B cell (primary cell): Measurements from ENCODE around the gene ZBED5. TPM values are rescaled to one million over a fixed set of nuclear protein-coding genes. Genes with fewer than 3 reads are reported as not detected.
"Not testable (repeated sequence)": the region's sequence is repeated elsewhere in the genome, so short reads cannot be mapped to it uniquely, and the experiment has no call there.

Source experiments
- ATAC-seq: fragments of 200-7000 bp; cut with Tn5 transposase; one replicate; pipeline ENCODE4 v1.10.0; 2021; ENCODE audit warnings: low read depth, mild to moderate bottlenecking, moderate number of reproducible peaks, moderate library complexity
- CTCF ChIA-PET: fragments of 350-600 bp; sonication (Branson Sonifier 250); formaldehyde crosslinking; loops from one replicate; lab custom pipeline; 2021; ENCODE audit warnings: antibody characterized with exemption, inconsistent platforms; lab: Charles Lee
- POLR2A ChIA-PET: fragments of 350-600 bp; sonication (Branson Sonifier 250); formaldehyde crosslinking; loops from one replicate; lab custom pipeline; 2021; ENCODE audit warnings: antibody characterized with exemption; lab: Charles Lee
- DNase-seq: peaks from one replicate; pipeline ENCODE4 v3.0.0; 2013
- H2AFZ ChIP-seq: 2 replicates; pipeline ENCODE4 v1.6.1; 2012; ENCODE audit warnings: mild to moderate bottlenecking, low read depth, low read length; ENCODE audit not compliant: insufficient read depth, poor library complexity, severe bottlenecking
- H3K27ac ChIP-seq, 2 donors: 1 replicate in 1 of 2; 2 replicates in 1 of 2; pipeline ENCODE4 v1.5.1; 2012 to 2013; ENCODE audit warnings: low read length in 2 of 2, mild to moderate bottlenecking in 2 of 2, moderate library complexity in 1 of 2
- H3K27me3 ChIP-seq, 4 experiments: fragments of 200-600 bp in 1 of 4; sonication (generic) in 1 of 4; replicated peaks in 1 of 4; 1 replicate in 2 of 4; 2 replicates in 2 of 4; pipeline versions ENCODE4 v1.6.1 to v1.7.0; 2013 to 2016; ENCODE audit warnings: low read length in 3 of 4, mild to moderate bottlenecking in 2 of 4, mixed read lengths in 1 of 4, moderate library complexity in 1 of 4; ENCODE audit not compliant: insufficient read depth in 4 of 4, control insufficient read depth in 3 of 4; ENCODE audit errors: control extremely low read depth in 1 of 4
- H3K36me3 ChIP-seq, 2 experiments: replicated peaks in 1 of 2; 1 replicate in 1 of 2; 2 replicates in 1 of 2; pipeline versions ENCODE4 v1.6.1 to v1.7.1; 2013; ENCODE audit warnings: low read length in 1 of 2; ENCODE audit not compliant: insufficient read depth in 2 of 2, control insufficient read depth in 1 of 2; ENCODE audit errors: control extremely low read depth in 1 of 2, extremely low read depth in 1 of 2
- H3K4me1 ChIP-seq, 2 donors: fragments of 200-600 bp in 1 of 2; sonication (generic) in 1 of 2; 1 replicate in 1 of 2; 2 replicates in 1 of 2; pipeline versions ENCODE4 v1.5.1 to v1.6.1; 2013 to 2017; ENCODE audit warnings: low read length in 2 of 2; ENCODE audit not compliant: control insufficient read depth in 2 of 2, insufficient read depth in 2 of 2
- H3K4me2 ChIP-seq: replicated peaks from 2 replicates; pipeline ENCODE3; 2012; ENCODE audit warnings: mild to moderate bottlenecking, low read depth, low read length; ENCODE audit not compliant: poor library complexity, severe bottlenecking
- H3K4me3 ChIP-seq, 5 experiments: fragments of 200-600 bp in 1 of 5; sonication (generic) in 1 of 5; 1 replicate in 3 of 5; 2 replicates in 2 of 5; pipeline versions ENCODE4 v1.5.1 to v1.7.0; 2011 to 2016; ENCODE audit warnings: low read length in 4 of 5, mild to moderate bottlenecking in 4 of 5, low read depth in 2 of 5, control low read depth in 1 of 5, moderate library complexity in 1 of 5; ENCODE audit not compliant: insufficient read depth in 1 of 5; ENCODE audit errors: control extremely low read depth in 1 of 5, extremely low read depth in 1 of 5
- H3K79me2 ChIP-seq: fragments of 200-600 bp; sonication (generic); one replicate; pipeline ENCODE4 v1.6.0; 2016; ENCODE audit warnings: low read length; ENCODE audit not compliant: control insufficient read depth, insufficient read depth
- H3K9ac ChIP-seq: fragments of 200-600 bp; sonication (generic); 2 replicates; pipeline ENCODE4 v1.6.1; 2017; ENCODE audit warnings: mild to moderate bottlenecking, low read length, moderate library complexity
- H3K9me3 ChIP-seq, 3 donors: one replicate each; pipeline versions ENCODE4 v1.6.1 to v1.7.1; 2013; ENCODE audit warnings: low read length in 2 of 3; ENCODE audit not compliant: control insufficient read depth in 2 of 3, insufficient read depth in 1 of 3; ENCODE audit errors: control extremely low read depth in 1 of 3
- H4K20me1 ChIP-seq: 2 replicates; pipeline ENCODE4 v1.6.0; 2012; ENCODE audit warnings: mild to moderate bottlenecking, low read length; ENCODE audit not compliant: insufficient read depth, control insufficient read depth, poor library complexity, severe bottlenecking
- H3K27ac Mint-ChIP-seq: one replicate; pipeline ENCODE4 v1.8.0; 2021; ENCODE audit warnings: mixed read lengths
- H3K27me3 Mint-ChIP-seq: one replicate; pipeline ENCODE4 v1.8.0; 2021; ENCODE audit warnings: mixed read lengths
- H3K4me1 Mint-ChIP-seq: one replicate; pipeline ENCODE4 v1.8.0; 2021; ENCODE audit warnings: mixed read lengths
- H3K4me3 Mint-ChIP-seq: one replicate; pipeline ENCODE4 v1.8.0; 2021; ENCODE audit warnings: mixed read lengths
- H3K9me3 Mint-ChIP-seq: one replicate; pipeline ENCODE4 v1.8.0; 2022; ENCODE audit warnings: mixed read lengths; ENCODE audit not compliant: insufficient read depth
- EZH2 ChIP-seq: IDR thresholded peaks from 2 replicates; pipeline ENCODE4 v1.6.1; 2012; ENCODE audit warnings: borderline replicate concordance, low read depth, mild to moderate bottlenecking, moderate library complexity, low read length; ENCODE audit not compliant: insufficient read depth, poor library complexity, severe bottlenecking
- whole genome bisulfite sequencing: methylation state at CpG from one replicate; pipeline ENCODE4 v1.1.5; 2013; ENCODE audit warnings: missing lambda C conversion rate; ENCODE audit not compliant: insufficient coverage; 5-methylcytosine and 5-hydroxymethylcytosine counted together
- intact Hi-C: fragments of 100-400 bp; cut with micrococcal nuclease; formaldehyde crosslinking; loops from one replicate; pipeline ENCODE4 v1.10.0; 2022
- polyA plus RNA-seq: library from polyadenylated mRNA; depleted of rRNA; stranded (reverse); fragments of >200 nt; gene quantifications from 2 replicates; pipeline ENCODE4 v1.2.3, GENCODE V29; 2012
- total RNA-seq, 2 donors: library from RNA; stranded (reverse); fragments of 120-200 nt in 1 of 2; gene quantifications; 1 replicate in 1 of 2; 2 replicates in 1 of 2; pipeline versions ENCODE4 v1.2.3 to v1.2.4, GENCODE V29; 2013 to 2022
- TF ChIP-seq, protein P1 (sequence below): fragments of 200-600 bp; IDR thresholded peaks from one replicate; pipeline ENCODE4 v1.8.0; 2022; ENCODE audit warnings: antibody characterized with exemption, mild to moderate bottlenecking

The ZBED5 gene
- total and polyA plus RNA-seq, 2 donors (not counting 1 experiment from before 2014, with no cell fraction given), result 66.6 to 178 TPM

DNA sequence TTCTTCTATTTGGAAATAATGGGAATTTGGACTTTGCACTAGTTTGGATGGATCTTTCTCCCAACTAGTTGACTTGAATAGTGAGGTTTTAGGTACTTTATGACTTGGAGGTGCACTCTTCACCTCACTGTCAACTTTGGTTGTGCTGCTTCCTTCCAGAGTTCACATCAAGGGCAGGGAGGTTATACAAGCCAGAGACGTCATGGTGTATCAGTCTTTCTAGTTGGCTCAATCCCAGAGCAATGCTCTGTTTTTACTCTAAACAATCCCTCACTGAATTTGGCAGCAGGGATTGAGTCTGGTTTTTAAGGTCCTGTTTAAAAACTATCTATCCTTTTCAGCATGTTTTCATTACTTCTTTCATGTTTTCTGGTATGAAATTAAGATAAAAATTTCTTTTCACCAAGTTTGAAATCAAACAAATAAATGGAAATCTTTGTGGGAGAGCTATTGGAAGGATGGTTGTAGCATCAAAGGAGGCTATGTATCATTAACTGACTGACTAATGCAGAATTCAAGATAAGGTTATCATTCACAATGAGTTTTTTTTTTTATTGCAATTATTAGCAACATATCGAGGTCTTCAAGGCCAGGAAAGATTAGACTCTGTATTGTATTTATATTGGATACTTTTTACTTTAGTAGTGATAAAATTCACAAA lies 28.0 kb upstream of the ZBED5 start:
- Histone ChIP-seq H3K36me3 (no peaks in the 10 kb centered on the region), H4K20me1 (no peaks in the 10 kb centered on the region), H3K9ac (no peak overlapping the region), H3K4me1 (no peaks in the 10 kb centered on the region), H3K4me2 (no peak overlapping the region), H3K9me3 (peaks cover 0 to 4% (median 0%) of the 10 kb centered on the region in 3 donors), H3K27me3 (no peaks in the 10 kb centered on the region), H3K4me3 (no peak overlapping the region), H3K79me2 (no peaks in the 10 kb centered on the region), H3K27ac (no peak overlapping the region), H2AFZ (no peak overlapping the region)
- TF ChIP-seq, protein P1, sequence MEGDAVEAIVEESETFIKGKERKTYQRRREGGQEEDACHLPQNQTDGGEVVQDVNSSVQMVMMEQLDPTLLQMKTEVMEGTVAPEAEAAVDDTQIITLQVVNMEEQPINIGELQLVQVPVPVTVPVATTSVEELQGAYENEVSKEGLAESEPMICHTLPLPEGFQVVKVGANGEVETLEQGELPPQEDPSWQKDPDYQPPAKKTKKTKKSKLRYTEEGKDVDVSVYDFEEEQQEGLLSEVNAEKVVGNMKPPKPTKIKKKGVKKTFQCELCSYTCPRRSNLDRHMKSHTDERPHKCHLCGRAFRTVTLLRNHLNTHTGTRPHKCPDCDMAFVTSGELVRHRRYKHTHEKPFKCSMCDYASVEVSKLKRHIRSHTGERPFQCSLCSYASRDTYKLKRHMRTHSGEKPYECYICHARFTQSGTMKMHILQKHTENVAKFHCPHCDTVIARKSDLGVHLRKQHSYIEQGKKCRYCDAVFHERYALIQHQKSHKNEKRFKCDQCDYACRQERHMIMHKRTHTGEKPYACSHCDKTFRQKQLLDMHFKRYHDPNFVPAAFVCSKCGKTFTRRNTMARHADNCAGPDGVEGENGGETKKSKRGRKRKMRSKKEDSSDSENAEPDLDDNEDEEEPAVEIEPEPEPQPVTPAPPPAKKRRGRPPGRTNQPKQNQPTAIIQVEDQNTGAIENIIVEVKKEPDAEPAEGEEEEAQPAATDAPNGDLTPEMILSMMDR, result no peak
- no peak for TF ChIP-seq EZH2
- POLR2A ChIA-PET, result no interaction called here
- no CpG with 5 or more reads among the region's 2 CpGs for WGBS
- Mint-ChIP-seq H3K27me3 (no peaks in the 10 kb centered on the region), H3K4me1 (no peaks in the 10 kb centered on the region), H3K9me3 (peaks cover 8% of the 10 kb centered on the region), H3K4me3 (no peak overlapping the region), H3K27ac (no peak overlapping the region)
- ATAC-seq, result no peak
- no peak for DNase-seq
- intact Hi-C loops, result no loop called here
- CTCF ChIA-PET, result interaction anchor here (0.6 to 1.3 kb wide), 4 partner anchors 18 to 136 kb away, joined by 3 to 4 read pairs (median 3); no protein-coding TSS in a partner anchor

DNA sequence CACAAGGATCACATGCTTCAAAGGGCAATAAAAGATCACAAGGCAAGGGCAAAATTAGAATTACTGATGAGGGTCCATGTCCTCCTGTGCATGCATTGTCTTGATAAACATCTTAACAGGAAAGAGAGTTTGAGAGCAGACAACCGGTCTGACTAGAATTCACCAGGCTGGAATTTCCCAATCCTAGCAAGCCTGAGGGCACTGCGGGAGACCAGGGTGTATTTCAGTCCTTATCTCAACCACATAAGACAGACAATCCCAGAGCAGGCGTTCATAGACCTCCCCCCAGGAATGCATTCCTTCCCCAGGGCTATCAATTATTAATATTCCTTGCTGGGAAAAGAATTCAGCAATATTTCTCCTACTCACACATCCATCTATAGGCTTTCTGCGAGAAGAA lies 26.4 kb upstream of the ZBED5 start:
- H3K9me3 ChIP-seq, H3K4me2 ChIP-seq, DNase-seq, H3K27me3 ChIP-seq, H4K20me1 ChIP-seq, H2AFZ ChIP-seq, H3K27me3 Mint-ChIP-seq, H3K27ac Mint-ChIP-seq, H3K9ac ChIP-seq, CTCF ChIA-PET, H3K4me1 Mint-ChIP-seq, H3K27ac ChIP-seq, ATAC-seq, intact Hi-C loops, H3K9me3 Mint-ChIP-seq, H3K36me3 ChIP-seq, H3K4me1 ChIP-seq, H3K79me2 ChIP-seq, H3K4me3 ChIP-seq, POLR2A ChIA-PET, H3K4me3 Mint-ChIP-seq: not testable (repeated sequence)
- 91% methylated on average over 4 of the region's 4 CpGs for WGBS
